B cell (primary cell): ENCODE data around the gene AADAT.

Experiments
- CTCF ChIP-seq: fragments of 200-600 bp; IDR thresholded peaks from one replicate; pipeline ENCODE4 v1.8.0; 2022; ENCODE audit warnings: antibody characterized with exemption, mild to moderate bottlenecking
- EZH2 ChIP-seq: IDR thresholded peaks from 2 replicates; pipeline ENCODE4 v1.6.1; 2012; ENCODE audit warnings: borderline replicate concordance, low read depth, mild to moderate bottlenecking, moderate library complexity, low read length; ENCODE audit not compliant: insufficient read depth, poor library complexity, severe bottlenecking

DNA sequence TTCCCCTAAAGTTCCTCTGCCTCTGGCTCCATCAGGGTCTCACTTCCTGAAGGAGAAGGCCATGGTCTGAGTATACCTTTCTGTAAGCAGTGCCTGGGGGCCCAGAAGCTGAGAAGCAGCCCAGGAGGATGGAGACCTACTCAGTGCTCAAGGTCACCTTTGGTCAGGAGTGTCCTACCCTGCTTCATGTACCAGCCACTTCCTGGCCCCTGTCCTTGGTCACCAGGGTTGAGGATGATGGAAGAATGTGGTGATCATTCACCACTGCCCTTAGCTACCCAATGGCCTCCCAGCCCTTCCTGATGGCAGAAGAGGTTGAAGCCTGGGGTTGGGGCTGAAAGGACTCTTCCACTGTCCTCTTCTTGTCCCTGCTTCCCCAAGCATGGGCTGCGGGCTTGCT, 54.5 kb downstream of the AADAT start:
- TF ChIP-seq CTCF (no peak), EZH2 (no peak)
